HG02981 (cell line): Measurements from ENCODE around the gene KLF13.
"Not testable (repeated sequence)": the region's sequence is repeated elsewhere in the genome, so short reads cannot be mapped to it uniquely, and the experiment has no call there.

Experiments used
- ATAC-seq: cut with Tn5 transposase; IDR thresholded peaks from one replicate; pipeline ENCODE4 v1.9.1; 2021; ENCODE audit warnings: mild to moderate bottlenecking, moderate library complexity; ENCODE audit not compliant: unreplicated experiment

Gene KLF13

DNA sequence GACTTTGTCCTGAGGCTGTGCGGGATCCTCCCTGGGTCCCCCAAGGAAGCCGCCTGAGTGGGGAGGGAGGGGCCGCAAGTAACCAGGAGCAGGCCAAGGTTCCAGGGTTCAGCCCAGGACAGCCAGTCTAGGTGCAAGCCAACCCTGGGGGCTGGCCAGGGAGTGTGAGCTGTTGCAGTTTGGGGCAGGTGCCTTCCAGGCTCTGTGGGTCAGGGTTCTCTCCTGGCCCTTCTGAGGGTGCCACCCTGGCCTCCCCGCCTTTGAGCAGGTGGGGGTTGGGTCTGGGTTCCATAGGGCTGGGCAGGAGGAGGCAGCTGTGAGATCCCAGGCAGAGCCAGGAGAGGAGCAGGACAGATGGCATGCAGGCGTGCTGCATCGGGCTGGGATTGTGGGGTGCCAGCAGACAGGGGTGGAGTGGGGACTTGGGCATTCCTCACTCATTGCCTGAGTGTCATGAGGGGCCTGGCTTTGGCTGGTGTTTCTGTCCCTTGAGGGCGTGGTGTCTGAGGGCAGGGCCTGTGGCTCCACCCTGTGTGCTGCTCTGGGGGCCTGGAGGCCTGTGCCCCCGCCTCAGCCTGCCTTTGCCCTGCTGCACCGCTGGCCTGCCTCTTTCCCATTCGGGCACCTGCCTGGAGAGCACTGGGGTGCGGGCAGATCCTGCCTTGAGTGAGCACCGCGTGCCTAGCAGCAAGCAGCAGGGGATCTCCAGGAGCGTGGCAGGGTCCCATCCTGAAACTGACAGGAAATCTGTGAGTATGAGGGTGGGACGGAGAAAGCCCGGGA is 18.4 kb downstream of the KLF13 start:
- ATAC-seq, result no peak

DNA sequence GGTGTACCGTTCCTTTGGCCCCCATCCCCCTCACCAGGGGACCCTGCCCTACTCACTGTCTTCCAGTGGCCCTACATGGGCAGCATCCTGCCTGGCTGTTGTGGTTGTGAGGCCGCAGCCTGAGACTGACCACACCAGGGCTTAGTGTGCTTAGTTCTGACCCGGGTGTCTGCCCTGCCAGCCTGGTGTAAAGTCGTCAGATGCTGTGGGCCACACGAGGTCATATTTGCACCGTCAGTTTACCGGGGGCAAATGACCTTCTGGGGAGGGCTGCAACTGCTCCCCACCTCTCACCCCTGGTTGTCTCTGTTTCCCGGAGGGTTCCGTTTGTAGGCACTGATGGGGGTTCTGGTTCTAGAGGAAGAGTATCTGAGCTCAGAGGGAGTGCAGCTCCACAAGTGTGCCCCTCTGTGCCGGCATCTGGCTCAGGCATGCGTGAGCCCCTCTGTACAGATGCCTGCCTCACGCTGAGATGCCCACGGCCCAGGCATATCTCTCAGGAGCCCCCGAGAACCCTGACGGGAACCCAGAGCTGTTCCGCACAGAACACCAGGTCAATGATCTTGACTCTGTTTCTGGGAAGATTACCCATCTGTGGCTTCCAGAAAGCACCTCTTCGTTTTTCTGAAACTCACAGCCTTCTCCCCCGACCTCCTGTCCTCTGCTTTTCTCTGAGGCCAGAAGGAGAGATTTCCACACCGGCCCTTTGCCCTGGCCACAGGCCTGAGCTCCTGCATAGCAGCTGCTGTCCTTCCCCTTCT is 19.2 kb downstream of the KLF13 start:
- no peak for ATAC-seq

DNA sequence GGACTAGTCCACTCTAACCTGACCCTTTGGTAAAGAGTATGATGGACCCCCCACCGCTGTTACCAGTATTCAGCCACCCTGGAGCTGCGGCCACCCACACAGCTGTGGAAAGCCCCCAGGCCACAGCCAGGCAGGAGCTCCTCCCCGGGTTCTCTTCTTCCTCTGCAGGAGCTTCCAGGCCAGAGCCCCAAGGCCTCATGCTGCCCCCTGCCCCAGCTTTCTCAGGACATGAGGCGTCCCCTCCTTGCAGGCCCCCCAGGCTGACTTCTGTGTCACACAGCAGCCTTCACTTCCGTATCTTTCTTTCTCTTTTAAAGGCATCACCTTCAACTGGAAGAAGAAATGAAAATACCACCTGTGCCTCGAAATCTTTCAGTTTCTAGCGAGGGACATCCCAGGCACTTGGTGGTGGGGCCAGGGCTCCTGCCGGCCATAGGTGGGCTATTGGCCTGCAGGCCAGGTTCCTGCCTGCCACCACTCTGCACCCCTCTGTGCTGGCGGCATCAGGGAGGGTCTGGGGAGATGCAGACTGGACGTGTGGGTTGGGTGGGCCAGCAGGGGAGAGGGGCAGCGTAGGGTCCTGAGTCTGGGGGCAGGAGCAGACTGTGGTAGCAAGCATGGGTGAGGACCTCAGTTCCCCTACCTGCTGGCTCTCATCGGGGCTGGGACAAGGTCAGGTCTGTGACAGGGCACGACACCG is 19.9 kb downstream of the KLF13 start:
- ATAC-seq, result peak; percentile 50

DNA sequence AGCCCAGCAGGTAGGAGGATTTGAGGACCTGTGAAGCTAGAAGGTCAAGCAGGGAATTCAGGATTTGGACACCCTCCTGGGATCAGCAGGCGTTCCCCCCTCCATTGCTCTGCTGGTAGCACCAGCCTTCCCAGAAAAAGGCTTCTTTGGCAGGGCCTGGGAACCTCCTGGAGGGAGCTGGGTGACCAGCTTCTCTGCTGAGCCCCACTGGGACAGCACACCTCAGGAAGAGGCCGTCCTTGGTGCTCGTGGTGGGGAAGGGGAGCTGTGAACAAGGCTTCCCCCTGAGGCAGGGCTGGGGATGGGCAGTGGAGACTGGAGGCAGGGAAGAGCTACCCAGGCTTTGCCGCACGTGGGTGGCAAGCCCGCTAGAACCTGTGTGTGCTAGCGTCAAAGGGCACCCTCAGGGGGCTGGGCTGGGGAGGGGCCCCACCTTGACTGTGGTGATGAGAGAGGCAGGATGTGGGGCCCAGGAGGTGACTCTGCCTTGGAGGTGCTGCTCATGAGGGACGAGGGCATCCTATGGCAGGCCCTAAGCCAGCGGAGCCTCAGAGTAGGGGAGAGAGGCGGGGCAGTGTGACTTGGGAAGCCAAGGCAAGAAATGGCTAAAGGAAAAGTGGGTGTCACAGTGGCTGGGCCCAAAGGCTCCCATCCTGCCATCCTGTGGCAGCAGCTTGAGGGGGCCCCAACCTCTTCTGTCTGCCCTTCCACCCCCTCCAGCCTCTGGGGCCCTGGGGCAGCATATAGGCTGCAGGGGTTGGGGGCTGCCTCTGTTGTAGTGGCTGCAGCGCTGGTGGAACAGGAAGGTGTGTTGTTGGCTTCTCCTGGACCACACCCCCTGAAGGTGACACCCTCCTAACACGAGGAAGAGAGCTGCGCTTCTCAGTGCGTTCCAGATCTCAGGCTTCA is 20.7 kb downstream of the KLF13 start:
- no peak for ATAC-seq

DNA sequence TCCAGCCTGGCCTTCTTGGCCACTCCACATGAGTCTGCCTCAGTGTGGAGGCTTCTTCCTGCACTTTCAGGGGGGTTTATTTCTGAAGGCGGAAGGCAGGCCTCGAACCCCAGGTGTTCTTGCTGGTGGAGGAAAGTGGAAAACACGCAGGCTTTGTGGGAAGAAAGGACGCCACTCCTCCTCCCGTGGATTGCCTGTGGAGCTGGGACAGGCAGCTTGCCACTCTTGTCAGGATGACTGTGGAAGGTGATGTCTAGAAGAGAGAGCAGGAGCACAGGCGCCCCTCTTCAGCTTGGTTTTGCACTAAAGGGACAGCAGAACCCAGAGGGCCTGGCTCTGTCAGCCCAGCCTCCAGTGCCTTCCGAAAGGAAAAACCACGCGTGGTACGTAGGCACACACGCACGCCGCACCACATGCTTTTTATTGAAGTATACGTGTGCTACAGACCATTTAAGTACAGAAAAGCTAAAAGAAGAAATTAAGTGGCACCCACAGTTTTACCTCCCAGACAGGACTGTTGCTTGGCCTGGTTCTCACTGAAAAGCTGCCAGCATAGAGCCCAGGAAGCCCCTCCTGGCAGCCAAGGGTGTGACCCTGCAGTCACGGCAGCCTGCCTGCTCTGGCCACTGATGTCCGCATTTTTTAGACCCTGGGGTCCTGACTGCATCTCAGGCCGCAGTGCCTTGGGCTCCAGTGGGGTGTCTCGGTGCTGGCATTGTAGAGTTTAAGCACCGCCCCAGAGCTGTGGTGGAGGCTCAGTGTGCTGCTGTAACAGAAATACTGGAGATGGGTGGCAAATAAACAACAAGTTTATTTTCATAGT is 21.6 kb downstream of the KLF13 start:
- ATAC-seq, result no peak

DNA sequence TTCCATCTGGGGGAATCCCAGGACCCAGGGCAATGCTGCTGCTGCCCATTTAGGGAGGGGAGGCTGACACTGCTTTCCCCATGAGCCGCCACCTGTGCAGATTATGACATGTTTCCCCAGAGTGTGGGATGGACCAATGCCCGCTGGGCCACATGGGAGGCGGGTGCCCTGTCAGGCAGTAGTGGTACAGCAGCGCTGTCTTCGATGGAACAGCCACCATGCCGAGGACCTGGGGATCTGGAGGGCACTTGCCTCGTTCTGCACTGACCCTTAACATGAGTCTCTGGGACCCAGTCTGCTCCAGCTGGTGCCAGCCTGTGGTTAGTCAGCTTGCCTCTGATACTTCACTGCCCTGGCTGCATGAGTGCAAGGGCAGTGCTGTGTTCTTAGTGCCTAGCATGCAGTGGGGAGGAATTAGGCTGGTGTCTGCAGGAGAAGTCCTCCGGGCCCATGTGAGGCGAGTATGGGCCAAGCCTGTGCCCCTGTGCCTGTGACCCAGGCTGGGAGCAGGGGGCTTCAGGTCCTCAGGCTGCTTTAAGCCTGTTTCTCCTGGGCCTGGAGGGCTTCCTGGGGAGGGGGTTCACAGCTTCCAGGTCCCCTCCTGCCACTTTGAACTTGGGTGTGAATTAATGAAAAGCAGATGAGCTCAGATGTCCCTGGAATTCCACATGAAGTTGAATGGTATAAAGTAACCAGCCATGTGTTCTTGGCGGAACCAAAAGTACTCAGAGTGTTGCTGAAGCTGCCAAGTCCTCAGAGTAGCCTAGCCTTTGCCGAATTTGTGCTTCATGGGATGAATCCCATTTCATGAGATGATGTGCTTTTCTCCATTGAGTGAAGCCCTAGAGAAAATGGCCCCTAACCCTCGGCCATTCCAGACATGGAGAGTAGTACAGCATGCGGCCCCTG is 22.9 kb downstream of the KLF13 start:
- no peak for ATAC-seq

DNA sequence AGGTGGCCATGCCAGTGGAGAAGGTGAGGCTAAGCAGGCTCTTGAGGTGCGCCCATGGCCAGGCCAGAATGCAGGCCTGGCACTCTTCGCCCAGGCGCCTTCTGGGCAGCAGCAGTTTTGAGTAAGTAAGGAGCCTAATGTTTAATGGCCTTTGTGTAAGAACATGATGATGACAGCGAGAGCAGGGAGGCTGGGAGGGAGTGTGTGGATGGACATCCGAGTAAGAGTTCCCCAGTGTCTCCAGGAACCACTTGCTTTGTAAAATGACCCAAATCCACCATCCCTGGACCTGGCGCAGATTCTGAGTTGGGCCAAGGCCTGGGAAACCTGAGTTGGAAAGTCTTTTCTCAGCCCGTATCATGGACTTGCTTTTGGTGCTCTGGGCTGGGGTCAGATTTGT is 24.1 kb downstream of the KLF13 start:
- no peak for ATAC-seq

DNA sequence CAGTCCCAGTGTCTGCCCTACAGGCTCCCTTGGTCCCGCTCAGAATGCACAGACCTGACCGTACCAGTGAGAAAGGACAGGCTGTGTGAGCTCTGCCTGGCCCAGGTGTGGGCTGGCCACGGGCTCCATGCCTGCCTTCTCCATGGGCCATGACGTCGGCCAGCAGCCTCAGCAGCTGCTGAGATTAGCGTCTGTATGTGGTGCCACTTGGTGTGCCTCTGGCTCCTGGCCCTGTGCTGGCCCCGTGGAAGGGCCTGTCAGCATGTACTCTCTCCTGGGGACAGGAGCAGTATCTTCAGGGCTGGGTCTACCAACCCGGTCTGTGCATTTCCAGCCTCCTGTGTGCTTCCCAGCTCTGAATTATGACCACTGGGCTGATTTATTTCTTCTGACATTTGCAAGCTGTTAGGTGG is 25.7 kb downstream of the KLF13 start:
- ATAC-seq, result no peak

DNA sequence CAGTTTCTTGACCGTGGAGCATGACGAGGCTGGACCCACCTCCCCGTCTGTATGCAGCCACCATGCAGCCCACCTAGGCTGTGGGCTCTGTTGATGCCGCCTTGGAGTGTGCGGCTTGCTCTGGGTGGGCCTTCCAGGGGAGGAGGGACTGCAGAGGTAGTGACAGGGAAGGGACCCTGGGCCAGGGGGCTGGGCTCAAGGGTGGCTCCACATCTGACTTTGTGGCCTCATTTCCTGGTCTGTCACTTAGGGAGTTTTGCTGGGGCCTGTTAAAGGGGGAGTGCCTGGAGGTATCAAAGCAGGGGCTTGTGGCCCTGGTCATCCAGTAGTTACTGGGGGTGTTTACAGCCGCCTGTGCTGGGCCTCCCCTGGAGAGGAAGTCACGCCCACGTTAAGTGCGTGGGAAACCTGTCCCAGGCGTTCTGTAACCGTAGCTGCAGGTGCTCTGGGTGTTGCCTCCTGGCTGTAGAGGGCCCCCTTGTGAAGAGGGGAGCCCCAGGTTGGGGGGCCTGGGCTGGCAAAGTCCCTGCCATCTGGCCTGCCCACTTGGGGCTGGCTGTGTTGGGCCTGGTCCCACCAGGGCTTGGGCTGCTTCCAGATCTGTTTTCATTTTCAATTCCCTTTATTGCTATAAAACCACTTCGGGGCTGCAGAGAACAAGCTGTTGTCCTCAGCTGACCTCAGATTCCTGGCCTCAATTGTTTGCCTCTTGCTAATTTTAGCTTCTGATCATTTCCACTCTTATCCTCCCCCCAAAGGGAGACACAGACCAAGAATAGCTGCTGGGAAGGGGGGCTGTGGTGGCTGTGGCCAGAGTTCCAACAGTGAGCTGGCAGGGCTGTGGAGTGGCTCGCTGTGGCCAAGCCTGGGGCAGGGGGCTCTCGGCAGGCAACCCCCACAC is 26.5 kb downstream of the KLF13 start:
- ATAC-seq, result peak; percentile 65

DNA sequence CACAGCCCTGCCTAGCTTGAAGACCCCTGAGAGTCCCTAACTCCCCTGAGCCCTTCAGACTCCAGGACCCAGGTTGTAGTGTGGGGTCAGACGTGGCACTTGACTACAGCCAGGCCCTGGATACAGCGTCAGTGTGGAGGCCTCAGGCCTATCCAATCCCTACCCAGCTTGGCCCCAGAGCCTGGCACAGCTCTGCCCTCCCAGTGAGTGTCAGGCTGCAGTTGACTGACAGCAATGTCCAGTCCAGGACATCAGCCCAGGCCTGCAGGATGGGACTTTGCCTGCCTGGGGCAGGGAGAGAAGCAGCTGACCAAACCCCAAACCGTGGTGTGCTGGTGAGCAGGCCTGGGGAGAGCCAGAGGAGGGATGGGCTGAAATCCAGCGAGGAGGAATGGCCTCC is 27.3 kb downstream of the KLF13 start:
- peak; percentile 18 for ATAC-seq

DNA sequence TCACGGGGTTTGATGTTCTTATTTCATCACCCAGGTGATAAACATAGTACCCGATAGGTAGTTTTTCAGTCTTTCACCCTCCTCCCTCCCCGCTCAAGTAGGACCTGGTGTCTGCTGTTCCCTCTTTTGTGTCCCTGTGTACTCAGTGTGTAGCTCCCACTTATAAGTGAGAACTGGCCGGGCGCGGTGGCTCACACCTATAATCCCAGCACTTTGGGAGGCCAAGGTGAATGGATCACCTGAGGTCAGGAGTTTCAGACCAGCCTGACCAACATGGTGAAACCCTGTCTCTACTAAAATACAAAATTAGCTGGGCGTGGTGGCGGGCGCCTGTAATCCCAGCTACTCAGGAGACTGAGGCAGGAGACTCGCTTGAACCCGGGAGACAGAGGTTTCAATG is 29.5 kb downstream of the KLF13 start:
- not testable (repeated sequence) for ATAC-seq

DNA sequence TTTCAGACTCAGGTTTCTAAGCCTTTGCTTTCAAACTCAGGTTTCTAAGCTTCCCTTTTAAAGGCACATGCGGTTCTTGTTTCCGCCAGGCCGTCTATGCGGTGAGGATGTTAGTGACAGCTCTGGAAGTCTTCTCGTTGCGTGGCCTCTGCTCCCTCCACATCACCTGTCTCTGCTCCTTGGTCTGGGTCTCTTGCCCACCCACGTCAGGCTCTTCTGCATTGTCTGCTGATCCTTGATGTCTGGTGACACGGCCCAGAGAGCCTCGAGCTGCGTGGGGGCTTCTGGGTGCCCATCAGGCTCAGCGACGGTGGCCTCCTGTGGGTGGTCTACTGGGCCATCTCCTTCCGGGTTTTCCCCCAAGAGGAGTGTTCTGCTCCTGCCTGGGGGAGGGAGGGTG is 30.5 kb downstream of the KLF13 start:
- ATAC-seq, result no peak

DNA sequence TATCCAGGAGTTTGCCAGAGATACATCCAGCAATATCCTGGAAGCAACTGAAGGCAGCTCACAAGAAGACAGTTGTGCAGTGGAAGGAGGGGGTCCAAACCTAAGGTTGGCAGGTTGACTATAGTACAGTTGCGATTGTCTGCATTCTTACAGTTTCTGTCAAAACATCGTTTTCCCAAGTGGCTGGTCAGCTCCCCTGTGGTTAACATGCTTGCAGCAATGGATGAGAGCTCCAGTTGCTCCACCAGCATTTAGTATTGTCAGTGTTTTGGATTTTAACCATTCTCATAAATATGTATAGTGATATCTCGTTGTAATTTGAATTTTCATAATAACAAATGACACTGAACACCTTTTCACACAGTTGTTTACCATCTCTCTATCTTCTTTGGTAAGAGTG is 31.5 kb downstream of the KLF13 start:
- no peak for ATAC-seq

DNA sequence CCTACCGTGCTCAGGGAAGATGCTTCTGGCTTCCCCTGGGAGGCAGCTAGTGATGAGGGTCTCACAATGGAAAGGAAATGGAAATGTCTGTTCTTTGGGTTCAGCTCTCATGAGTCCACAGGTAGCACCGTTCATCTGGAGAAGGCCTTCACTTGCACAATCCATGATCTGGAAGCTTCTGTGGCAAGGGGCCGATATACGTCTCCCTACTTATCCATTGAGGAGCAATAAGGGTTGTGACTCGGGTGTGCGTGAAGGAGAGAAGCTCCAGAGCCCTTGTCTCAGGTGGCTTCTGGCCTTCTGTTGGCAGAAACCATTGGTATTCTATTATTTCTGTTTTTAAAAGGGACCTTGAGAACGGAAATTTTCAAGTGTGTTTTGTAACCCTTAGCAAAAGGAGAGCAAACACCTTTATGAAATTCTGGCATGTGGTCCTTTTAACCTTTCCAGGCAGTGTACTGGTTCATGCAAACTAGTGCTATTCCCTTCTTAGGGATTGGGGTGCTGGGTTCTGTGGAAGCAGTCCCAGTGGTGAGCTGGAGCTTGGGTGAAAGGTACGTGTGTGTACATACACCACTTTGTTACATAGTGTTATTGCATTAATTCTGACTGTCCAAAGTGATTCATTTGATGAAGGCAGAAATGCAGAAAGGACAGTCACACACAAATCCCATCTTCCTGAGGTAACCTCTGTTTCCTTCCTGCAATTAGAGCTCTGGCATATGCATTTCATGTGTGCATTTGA is 32.5 kb downstream of the KLF13 start:
- ATAC-seq, result no peak

DNA sequence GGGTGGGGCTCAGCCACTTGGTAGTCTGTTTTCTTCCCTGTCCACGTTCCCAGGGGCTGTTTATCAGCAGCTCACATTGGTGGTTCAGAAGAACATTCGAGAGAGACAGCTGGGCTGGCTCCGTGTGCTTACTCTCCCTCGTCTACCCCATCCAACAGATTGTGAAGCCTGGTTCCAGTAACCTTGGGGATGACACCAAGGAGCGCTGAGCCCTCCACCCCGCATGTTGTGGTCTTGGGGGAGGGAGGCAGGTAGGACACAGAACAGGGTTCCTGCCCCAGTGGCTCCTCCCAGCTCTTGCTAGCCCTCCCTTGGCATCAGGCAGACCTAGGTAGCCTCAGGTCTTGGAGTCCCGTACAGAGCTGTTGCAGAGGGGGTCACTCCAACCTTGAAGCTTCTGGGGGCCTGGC is 33.1 kb downstream of the KLF13 start:
- no peak for ATAC-seq

DNA sequence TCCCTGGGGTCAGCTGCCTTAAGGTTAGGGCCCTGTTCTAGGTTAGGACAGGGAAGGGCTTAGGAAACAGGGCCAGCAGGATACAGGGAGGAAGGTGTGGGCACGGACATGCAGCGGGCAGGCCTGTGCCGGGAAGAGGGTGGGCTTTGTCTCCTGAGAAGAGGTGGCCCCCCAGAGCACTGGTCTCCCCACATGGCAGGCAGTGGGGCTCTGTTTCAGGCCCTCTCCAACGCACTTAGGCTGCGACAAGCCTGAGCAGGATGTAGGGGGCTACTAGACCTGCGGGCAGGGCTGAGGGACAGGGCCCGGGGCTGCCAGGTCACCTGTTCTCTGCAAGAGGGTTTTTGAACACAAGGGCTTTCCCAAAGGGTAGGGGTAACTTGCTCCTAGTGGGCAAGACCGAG is 33.5 kb downstream of the KLF13 start:
- ATAC-seq, result no peak
